Glomerular endothelial cell (primary cell): Measurements from ENCODE around the gene GNG14. TPM values are rescaled to one million over a fixed set of nuclear protein-coding genes. Genes with fewer than 3 reads are reported as not detected.
"Not testable (repeated sequence)": the region's sequence is repeated elsewhere in the genome, so short reads cannot be mapped to it uniquely, and the experiment has no call there.

ENCODE experiments used
- DNase-seq: peaks from one replicate; pipeline ENCODE4 v3.0.0-alpha.2; 2011; ENCODE audit warnings: low read depth, low spot score; ENCODE audit errors: extremely low read depth
- total RNA-seq: library from RNA; depleted of rRNA; stranded (reverse); fragments of >200 nt; gene quantifications from 2 replicates; pipeline ENCODE4 v1.2.3, GENCODE V29; 2015

GNG14 gene
- total RNA-seq, 1 donor from 2014 or later: 2.1 TPM

DNA sequence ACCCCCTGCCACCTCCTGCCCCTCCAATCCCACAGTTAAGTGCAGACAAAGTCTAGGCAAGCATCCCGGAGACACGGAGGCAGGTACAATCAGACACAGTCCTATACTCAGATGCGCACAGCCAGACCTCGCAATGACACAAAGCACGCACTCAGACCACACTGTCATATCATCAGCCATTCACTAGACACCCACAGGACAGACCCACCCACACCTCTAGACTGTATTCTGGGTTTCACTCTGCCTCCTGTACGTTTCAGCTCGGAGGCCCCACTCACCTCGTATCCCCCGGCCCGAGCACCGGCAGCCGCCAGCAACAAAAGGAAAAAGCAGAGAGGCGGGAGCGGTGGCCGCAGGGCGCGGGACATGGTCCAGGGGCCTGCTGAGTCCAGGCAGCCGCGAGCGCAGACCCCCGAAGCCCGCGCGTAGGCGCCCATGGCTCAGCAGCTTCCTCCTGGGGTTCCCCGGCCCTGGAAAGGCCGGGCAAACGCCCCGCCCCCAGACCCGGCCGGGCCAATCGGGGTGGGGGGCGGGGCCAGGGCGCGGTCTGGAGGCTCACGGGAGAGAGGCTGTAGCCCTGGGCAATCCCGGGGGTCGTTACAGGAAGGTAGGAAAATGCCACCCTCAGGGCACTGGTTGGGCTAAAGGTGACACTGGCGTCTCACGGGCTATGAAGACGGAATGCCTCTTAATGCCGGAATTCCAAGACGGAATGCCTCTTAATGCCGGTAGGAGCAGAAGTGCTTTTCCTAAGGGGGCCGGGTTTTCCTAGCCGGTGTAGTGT is 21.3 kb upstream of the GNG14 start, which contains the start of the genes MAN2B1 and WDR83:
TSS of gene MAN2B1 (minus strand) at position 478 of the 784 bp plus-strand sequence. CDS start at position 437, 41 bp downstream.
TSS of gene WDR83 (plus strand) at position 543 of the 784 bp plus-strand sequence. CDS start 2,984 bp downstream, outside the sequence.
- DNase-seq: no peak

GRCh38 chr19:12667731-12668302 is 20.0 kb upstream of the GNG14 start:
- DNase-seq: no peak

GRCh38 chr19:12668346-12668745 is 19.5 kb upstream of the GNG14 start:
- no peak for DNase-seq

- no peak for DNase-seq
These were observed 18.9 kb upstream of the GNG14 start for GRCh38 chr19:12668932-12669269.

GRCh38 chr19:12669270-12670158 is 18.3 kb upstream of the GNG14 start:
- DNase-seq: peak; percentile 74

DNA sequence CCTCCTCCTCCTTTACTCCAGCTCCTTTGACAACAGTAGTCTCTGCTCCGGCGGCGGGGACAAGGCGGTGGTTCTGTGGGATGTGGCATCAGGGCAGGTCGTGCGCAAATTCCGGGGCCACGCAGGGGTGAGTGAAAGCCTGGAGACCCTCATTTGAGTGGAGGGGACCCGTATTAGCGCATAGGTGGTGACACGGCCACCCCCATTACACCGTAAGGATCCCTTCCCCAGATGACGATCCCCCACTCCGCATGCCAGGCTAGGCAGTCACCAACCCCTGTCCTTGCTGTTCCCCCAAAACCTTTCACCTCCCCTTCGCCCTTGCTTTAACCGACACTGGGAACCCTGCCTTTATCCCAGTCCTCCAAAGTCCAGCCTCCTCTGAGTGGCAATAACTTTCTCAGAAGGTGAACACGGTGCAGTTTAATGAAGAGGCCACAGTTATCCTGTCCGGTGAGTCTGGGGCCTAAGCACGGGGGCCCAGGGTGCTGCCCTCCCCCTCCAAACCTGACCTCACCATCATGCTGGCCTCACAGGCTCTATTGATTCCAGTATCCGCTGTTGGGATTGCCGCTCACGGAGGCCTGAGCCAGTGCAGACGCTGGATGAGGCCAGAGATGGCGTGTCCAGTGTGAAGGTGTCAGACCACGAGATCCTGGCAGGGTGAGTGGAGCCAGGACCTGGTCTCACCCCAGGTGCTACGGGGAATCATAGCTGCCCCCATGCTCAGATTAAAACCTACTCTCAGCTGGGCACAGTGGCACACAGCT is 17.5 kb upstream of the GNG14 start:
- DNase-seq: no peak

GRCh38 chr19:12672744-12673143 is 15.1 kb upstream of the GNG14 start:
- DNase-seq: no peak

- no peak for DNase-seq
These were observed 12.4 kb upstream of the GNG14 start for GRCh38 chr19:12675399-12675798.

DNA sequence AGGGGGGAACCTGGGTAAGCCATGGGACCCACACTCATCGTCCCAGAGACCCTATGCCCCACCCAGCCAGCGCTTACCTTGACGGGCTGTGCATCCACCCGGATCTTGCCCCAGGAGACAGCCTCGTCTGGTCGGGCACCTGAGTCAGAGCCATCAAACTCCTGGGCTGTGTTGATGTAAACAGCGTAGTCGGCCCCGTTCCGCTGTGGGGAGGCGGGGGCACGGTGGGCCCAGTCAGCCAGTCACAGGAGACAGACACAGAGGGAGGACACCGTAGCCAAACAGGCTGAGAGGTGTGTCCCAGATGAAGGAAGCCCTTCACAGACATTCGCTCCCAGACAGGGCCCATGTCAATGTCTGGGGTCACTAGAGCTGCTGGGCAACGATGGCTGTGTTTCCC is 11.9 kb upstream of the GNG14 start:
- no peak for DNase-seq

DNA sequence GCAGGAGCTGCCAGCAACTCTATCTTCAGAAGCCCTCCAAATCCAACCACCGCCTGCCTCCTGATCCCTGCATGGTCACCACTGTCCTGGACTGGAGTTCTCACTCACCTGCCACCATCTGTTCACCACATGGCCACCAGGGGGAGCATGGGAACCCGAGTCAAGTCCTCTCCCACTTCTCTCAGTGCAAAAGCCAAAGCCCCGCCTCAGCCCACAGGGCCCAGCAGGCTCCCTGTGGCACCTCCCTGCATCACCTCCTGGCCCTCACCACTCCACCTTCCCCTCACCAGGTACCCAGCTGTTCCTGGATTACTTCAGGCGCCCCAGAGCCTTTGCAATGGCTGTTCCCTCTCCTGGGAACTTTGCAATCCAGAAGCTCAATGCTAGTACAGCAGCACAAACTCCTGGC is 11.4 kb upstream of the GNG14 start:
- no peak for DNase-seq

DNA sequence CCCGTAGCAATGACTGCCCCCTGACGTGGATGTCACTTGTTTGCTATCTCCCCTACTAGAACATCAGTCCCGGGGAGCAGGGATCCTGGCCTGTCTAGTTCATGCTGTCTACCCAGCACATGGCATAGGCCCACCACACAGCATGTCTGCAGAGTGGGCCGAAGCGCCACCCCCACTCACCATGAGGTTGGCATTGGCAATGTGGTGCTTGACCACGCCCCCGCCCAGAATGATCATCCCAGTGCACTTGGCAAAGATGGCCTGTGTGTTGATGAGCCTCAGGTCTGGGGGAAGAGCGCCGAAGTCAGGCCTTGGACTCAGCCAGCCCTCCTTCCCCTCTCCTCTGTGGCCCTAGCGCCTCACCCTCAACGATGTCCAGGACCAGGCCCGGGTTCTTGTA is 10.9 kb upstream of the GNG14 start:
- no peak for DNase-seq

GRCh38 chr19:12678039-12678438 is 9.8 kb upstream of the GNG14 start:
- not testable (repeated sequence) for DNase-seq

GRCh38 chr19:12680034-12680433 is 7.8 kb upstream of the GNG14 start:
- no peak for DNase-seq

DNA sequence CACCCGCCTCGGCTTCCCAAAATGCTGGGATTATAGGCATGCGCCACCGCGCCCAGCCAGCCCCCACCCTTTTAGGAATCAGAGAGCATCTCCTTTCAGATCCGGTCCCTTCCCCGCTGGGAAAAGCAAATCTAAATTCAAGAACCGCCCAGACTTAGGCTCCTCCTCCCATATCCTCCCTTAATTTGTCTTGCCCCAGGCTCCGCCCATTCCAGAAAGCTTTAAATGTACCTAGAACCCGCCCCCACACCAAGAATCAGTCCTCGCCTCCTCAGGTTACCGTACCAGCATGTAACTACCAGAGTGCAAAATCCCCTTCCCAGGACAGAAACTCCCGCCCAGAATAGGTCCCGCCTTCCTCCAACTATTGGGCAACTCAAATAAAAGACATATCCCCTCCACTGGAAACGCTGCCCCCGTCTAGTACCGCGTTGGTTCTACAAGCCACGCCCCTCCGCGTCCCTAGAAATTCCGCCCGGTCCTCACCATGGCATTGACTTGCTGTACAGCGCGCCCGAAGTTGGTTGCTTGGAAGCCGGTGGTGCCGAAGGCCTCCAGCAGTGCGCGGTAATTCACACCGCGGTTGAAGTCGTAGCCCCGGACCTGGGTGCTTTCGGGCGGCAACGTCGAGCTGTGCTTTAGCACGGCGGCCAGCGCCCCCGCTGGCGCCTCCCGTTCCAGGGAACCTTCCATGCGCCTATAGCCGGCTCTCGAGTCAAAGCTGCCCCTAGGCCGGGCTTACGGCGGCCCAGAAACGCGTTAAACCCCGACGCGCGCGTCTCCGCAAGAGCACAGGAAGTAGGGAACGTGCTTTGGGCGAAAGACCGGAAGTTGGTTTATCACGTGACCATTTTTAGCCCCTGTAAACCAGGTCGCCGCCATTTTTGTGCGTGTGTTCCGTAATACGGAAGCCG is 6.5 kb upstream of the GNG14 start, which contains the start of gene DHPS:
TSS of gene DHPS (minus strand) at position 807 of the 914 bp plus-strand sequence. CDS start at position 693, 114 bp downstream.
- peak; percentile 95 for DNase-seq

GRCh38 chr19:12685831-12686230 is 2.0 kb upstream of the GNG14 start:
- no peak for DNase-seq

GRCh38 chr19:12689012-12689411 is 1.2 kb downstream of the GNG14 start:
- no peak for DNase-seq

GRCh38 chr19:12689581-12690216 is 1.9 kb downstream of the GNG14 start:
- DNase-seq: no peak

- DNase-seq: no peak
These were observed 5.2 kb downstream of the GNG14 start for GRCh38 chr19:12692960-12693359.

GRCh38 chr19:12694641-12695040 is 6.8 kb downstream of the GNG14 start:
- DNase-seq: no peak
